HG02610 (cell line): ENCODE data around the gene ABI1.
A peak's percentile ranks its signal among the peaks of the same experiment; 100 is the strongest.

ENCODE experiments used
- ATAC-seq: cut with Tn5 transposase; IDR thresholded peaks from one replicate; pipeline ENCODE4 v1.9.1; 2021; ENCODE audit warnings: mild to moderate bottlenecking, moderate library complexity; ENCODE audit not compliant: unreplicated experiment

ABI1 gene

GRCh38 chr10:26776258-26776657 lies 84.5 kb downstream of the ABI1 start:
- ATAC-seq, result no peak

- ATAC-seq, result no peak
These were observed 87.1 kb downstream of the ABI1 start for GRCh38 chr10:26773633-26774032.

- ATAC-seq, result no peak
These were observed 90.7 kb downstream of the ABI1 start for GRCh38 chr10:26770069-26770468.

GRCh38 chr10:26765549-26765948 lies 95.2 kb downstream of the ABI1 start:
- ATAC-seq, result no peak

- ATAC-seq, result no peak
These were observed 101.8 kb downstream of the ABI1 start for GRCh38 chr10:26759008-26759407.

GRCh38 chr10:26755443-26755903 lies 105.3 kb downstream of the ABI1 start:
- ATAC-seq, result peak; percentile 96

GRCh38 chr10:26746061-26746460 lies 114.7 kb downstream of the ABI1 start:
- no peak for ATAC-seq

- no peak for ATAC-seq
These were observed 116.9 kb downstream of the ABI1 start for GRCh38 chr10:26743841-26744240.

GRCh38 chr10:26743091-26743490 lies 117.7 kb downstream of the ABI1 start:
- no peak for ATAC-seq

- ATAC-seq, result no peak
These were observed 119.4 kb downstream of the ABI1 start for GRCh38 chr10:26741368-26741767.

GRCh38 chr10:26739071-26739631 lies 121.6 kb downstream of the ABI1 start:
- ATAC-seq, result peak; percentile 31

GRCh38 chr10:26738301-26738911 lies 122.4 kb downstream of the ABI1 start:
- ATAC-seq, result no peak

GRCh38 chr10:26737730-26738129 lies 123.0 kb downstream of the ABI1 start:
- ATAC-seq, result peak; percentile 92

GRCh38 chr10:26735435-26735834 lies 125.3 kb downstream of the ABI1 start:
- no peak for ATAC-seq

- no peak for ATAC-seq
These were observed 126.8 kb downstream of the ABI1 start for GRCh38 chr10:26733750-26734568.

- ATAC-seq, result no peak
These were observed 130.2 kb downstream of the ABI1 start for GRCh38 chr10:26730552-26730951.

- ATAC-seq, result no peak
These were observed 131.4 kb downstream of the ABI1 start for GRCh38 chr10:26729395-26729794.

- ATAC-seq, result no peak
These were observed 131.8 kb downstream of the ABI1 start for GRCh38 chr10:26728957-26729356.

GRCh38 chr10:26727005-26727404 lies 133.8 kb downstream of the ABI1 start:
- no peak for ATAC-seq

GRCh38 chr10:26725837-26726727 lies 134.7 kb downstream of the ABI1 start:
- ATAC-seq, result peak; percentile 57

GRCh38 chr10:26723016-26723415 lies 137.7 kb downstream of the ABI1 start:
- ATAC-seq, result no peak
